ENCODE results near the gene IGFN1. TPM values are rescaled to one million over a fixed set of nuclear protein-coding genes. Genes with fewer than 3 reads are reported as not detected.

The IGFN1 gene
- total and polyA plus RNA-seq, 2 donors from 2014 or later: 2.8 TPM; not detected in 1

DNA sequence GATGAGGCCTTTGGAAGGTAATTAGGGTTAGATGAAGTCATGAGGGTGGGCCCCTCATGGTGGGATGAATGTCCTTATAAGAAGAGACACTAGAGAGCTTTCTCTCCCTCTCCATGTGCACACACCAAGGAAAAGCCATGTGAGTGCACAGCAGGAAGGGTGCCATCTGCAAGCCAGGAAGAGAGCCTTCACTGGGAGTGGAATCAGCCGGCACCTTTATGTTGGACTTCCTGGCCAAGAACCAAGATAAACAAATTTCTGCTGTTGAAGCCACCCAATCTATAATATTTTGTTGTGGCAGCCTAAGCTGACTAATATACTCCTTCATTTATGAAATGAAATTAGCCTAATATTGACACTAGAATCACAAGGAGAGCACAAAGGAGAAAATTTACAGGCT, 54.5 kb downstream of the IGFN1 start:
- Histone ChIP-seq H3K27ac (ENCODE audit: low read depth in 2 of 2, low read length in 2 of 2) (no peak overlapping the region), H3K9ac (ENCODE audit: low read length in 3 of 3) (no peak overlapping the region), H3K27me3 (ENCODE audit: control insufficient read depth, insufficient read depth, low read length) (no peaks in the 10 kb centered on the region), H3K9me3 (ENCODE audit: control insufficient read depth in 2 of 3, insufficient read depth in 1 of 3, low read length in 3 of 3) (no peaks in the 10 kb centered on the region), H3K36me3 (ENCODE audit: control insufficient read depth in 2 of 3, insufficient read depth in 3 of 3, low read length in 3 of 3) (no peaks in the 10 kb centered on the region), H3K4me3 (ENCODE audit: low read length in 3 of 3) (no peak overlapping the region), H3K4me1 (ENCODE audit: control insufficient read depth in 2 of 3, insufficient read depth in 2 of 3, low read depth in 1 of 3, low read length in 3 of 3) (no peaks in the 10 kb centered on the region)
- intact Hi-C loops (cut with DNase I): no loop called here
- no peak for DNase-seq
- FAIRE-seq: no peak
- TF ChIP-seq, protein P1, sequence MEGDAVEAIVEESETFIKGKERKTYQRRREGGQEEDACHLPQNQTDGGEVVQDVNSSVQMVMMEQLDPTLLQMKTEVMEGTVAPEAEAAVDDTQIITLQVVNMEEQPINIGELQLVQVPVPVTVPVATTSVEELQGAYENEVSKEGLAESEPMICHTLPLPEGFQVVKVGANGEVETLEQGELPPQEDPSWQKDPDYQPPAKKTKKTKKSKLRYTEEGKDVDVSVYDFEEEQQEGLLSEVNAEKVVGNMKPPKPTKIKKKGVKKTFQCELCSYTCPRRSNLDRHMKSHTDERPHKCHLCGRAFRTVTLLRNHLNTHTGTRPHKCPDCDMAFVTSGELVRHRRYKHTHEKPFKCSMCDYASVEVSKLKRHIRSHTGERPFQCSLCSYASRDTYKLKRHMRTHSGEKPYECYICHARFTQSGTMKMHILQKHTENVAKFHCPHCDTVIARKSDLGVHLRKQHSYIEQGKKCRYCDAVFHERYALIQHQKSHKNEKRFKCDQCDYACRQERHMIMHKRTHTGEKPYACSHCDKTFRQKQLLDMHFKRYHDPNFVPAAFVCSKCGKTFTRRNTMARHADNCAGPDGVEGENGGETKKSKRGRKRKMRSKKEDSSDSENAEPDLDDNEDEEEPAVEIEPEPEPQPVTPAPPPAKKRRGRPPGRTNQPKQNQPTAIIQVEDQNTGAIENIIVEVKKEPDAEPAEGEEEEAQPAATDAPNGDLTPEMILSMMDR (IDR thresholded peaks at IDR 0.05; ENCODE audit: borderline replicate concordance, extremely low read depth, insufficient read depth): no peak

DNA sequence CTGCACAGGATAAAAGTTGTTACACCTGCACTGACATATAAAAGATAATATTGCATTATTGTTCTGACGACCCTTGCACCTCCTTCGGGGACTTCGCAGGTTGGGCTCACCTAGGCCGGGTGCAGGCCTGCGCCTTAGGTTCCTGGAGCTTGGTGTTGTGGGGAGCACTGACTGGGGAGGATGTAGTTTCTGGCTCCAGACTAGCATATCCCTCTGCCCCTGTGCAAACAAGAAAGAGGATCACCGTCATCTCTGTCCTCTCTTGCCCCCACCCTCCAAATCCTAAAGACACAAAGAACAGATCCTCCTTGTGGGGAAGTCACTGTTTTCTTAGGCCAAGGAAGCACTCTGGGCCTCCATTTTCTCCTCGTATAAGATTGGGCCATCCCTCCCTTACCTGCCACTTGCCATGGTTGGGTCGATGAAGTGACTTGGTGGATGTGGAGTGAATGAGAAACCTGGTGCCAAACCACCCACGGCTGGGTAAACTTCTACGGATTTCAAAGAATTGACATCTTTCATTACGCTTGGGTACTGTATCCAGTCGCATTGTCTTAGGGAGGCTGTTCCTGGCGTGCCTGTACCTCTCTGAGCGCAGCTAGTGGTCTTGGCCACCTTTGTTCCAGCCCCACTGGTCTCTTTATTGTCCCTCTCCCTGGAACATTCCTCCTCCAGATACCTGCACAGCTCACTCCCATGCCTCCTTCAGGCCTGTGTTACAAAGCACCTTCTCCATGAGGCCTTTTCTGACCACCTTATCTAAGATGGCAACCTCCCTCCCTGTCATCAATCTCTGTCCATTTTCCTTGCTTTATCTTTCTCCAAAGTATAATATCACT, 58.3 kb downstream of the IGFN1 start:
- no peak for FAIRE-seq
- H3K9ac ChIP-seq (ENCODE audit: low read length in 3 of 3): no peak overlapping the region
- no peaks in the 10 kb centered on the region for H3K36me3 ChIP-seq (ENCODE audit: control insufficient read depth in 2 of 3, insufficient read depth in 3 of 3, low read length in 3 of 3)
- intact Hi-C loops (cut with DNase I): no loop called here
- no peaks in the 10 kb centered on the region for H3K9me3 ChIP-seq (ENCODE audit: control insufficient read depth in 2 of 3, insufficient read depth in 1 of 3, low read length in 3 of 3)
- no peak for DNase-seq
- no peaks in the 10 kb centered on the region for H3K27me3 ChIP-seq (ENCODE audit: control insufficient read depth, insufficient read depth, low read length)
- TF ChIP-seq, protein P1 (IDR thresholded peaks at IDR 0.05; ENCODE audit: borderline replicate concordance, extremely low read depth, insufficient read depth): no peak
- H3K27ac ChIP-seq (ENCODE audit: low read depth in 2 of 2, low read length in 2 of 2): no peak overlapping the region
- H3K4me3 ChIP-seq (ENCODE audit: low read length in 3 of 3): no peak overlapping the region
- H3K4me1 ChIP-seq (ENCODE audit: control insufficient read depth in 2 of 3, insufficient read depth in 2 of 3, low read depth in 1 of 3, low read length in 3 of 3): no peaks in the 10 kb centered on the region

DNA sequence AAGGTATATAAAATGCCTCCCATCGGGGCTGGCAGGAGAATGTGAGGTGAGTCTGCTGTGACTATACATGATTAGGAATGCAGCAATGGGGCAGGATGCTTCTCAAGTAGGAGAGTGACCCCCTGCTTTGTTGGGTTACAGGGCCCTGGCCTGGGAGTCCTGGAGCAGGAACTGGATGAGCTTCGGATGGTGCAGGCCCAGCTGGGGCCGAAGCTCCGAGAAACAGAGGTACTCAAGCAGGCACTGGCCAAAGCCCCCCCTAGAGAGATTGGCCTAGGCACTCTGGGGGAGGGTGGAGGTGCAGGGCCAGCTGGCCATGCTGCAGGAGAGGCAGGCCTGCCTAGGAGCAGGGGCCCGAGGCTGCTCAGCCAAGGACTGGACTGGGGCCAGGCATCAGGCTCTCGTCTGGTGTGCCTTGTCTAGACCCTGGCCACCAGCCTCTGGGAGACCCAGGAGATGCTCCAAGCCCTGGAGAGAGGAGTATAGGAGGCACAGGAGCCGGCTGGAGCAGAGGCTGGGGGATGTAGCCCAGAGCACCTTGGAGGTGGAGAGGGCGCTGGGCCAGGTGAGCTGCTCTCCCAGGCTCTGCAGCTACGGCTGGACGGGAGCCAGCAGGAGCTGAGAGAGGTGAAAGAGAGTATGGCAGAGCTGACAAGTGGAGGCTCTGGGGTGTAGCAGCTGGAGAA, 59.8 kb downstream of the IGFN1 start:
- H3K4me3 ChIP-seq (ENCODE audit: low read length in 3 of 3): no peak overlapping the region
- intact Hi-C loops (cut with DNase I): loop anchor here (5.0 kb wide), 1 partner anchor 112 kb away; no protein-coding TSS in a partner anchor
- no peaks in the 10 kb centered on the region for H3K9me3 ChIP-seq (ENCODE audit: control insufficient read depth in 2 of 3, insufficient read depth in 1 of 3, low read length in 3 of 3)
- no peaks in the 10 kb centered on the region for H3K4me1 ChIP-seq (ENCODE audit: control insufficient read depth in 2 of 3, insufficient read depth in 2 of 3, low read depth in 1 of 3, low read length in 3 of 3)
- TF ChIP-seq, protein P1 (IDR thresholded peaks at IDR 0.05; ENCODE audit: borderline replicate concordance, extremely low read depth, insufficient read depth): no peak
- H3K27ac ChIP-seq (ENCODE audit: low read depth in 2 of 2, low read length in 2 of 2): no peak overlapping the region
- H3K9ac ChIP-seq (ENCODE audit: low read length in 3 of 3): no peak overlapping the region
- no peaks in the 10 kb centered on the region for H3K27me3 ChIP-seq (ENCODE audit: control insufficient read depth, insufficient read depth, low read length)
- no peaks in the 10 kb centered on the region for H3K36me3 ChIP-seq (ENCODE audit: control insufficient read depth in 2 of 3, insufficient read depth in 3 of 3, low read length in 3 of 3)
- DNase-seq (peak in 1 of 5 donors; percentile 53), FAIRE-seq (no peak)
